Osteoblast (primary cell): Measurements from ENCODE around the gene FNIP1. TPM values are rescaled to one million over a fixed set of nuclear protein-coding genes. Genes with fewer than 3 reads are reported as not detected.

ENCODE experiments used
- DNase-seq: peaks from one replicate; pipeline ENCODE4 v3.0.0; 2011; ENCODE audit warnings: low spot score, mixed read lengths; ENCODE audit not compliant: insufficient read length; ENCODE audit errors: missing footprints
- H2AFZ ChIP-seq: 2 replicates; pipeline ENCODE4 v1.6.0; 2011; ENCODE audit warnings: mild to moderate bottlenecking, low read length
- H3K27ac ChIP-seq: 2 replicates; pipeline ENCODE4 v1.5.1; 2011; ENCODE audit warnings: mild to moderate bottlenecking, low read depth, low read length, moderate library complexity
- H3K27me3 ChIP-seq: 2 replicates; pipeline ENCODE4 v1.6.0; 2012; ENCODE audit warnings: mild to moderate bottlenecking, control low read depth, inconsistent platforms, low read length, moderate library complexity; ENCODE audit not compliant: insufficient read depth
- H3K36me3 ChIP-seq: 2 replicates; pipeline ENCODE4 v1.5.1; 2011; ENCODE audit warnings: mild to moderate bottlenecking, low read length, control low read depth, moderate library complexity; ENCODE audit not compliant: insufficient read depth
- H3K4me1 ChIP-seq: 2 replicates; pipeline ENCODE4 v1.5.1; 2011; ENCODE audit warnings: mild to moderate bottlenecking, low read length, control low read depth, moderate library complexity; ENCODE audit not compliant: insufficient read depth
- H3K4me2 ChIP-seq: 2 replicates; pipeline ENCODE4 v1.6.0; 2011; ENCODE audit warnings: mild to moderate bottlenecking, low read length; ENCODE audit not compliant: insufficient read depth
- H3K4me3 ChIP-seq: fragments of 200-600 bp; sonication (generic); 3 replicates; pipeline ENCODE4 v1.5.1; 2012; ENCODE audit warnings: mild to moderate bottlenecking, low read length, inconsistent platforms; ENCODE audit not compliant: insufficient read depth
- H3K79me2 ChIP-seq: 2 replicates; pipeline ENCODE4 v1.6.0; 2012; ENCODE audit warnings: mild to moderate bottlenecking, low read length, control low read depth, inconsistent platforms; ENCODE audit not compliant: insufficient read depth
- H3K9me3 ChIP-seq: 2 replicates; pipeline ENCODE4 v1.5.1; 2011; ENCODE audit warnings: low read depth, low read length, control low read depth
- H4K20me1 ChIP-seq: 2 replicates; pipeline ENCODE4 v1.6.0; 2012; ENCODE audit warnings: mild to moderate bottlenecking, low read length, control low read depth; ENCODE audit not compliant: insufficient read depth
- total RNA-seq: library from RNA; depleted of rRNA; stranded (reverse); fragments of >200 nt; gene quantifications from 2 replicates; pipeline ENCODE4 v1.2.3, GENCODE V29; 2012
- TF ChIP-seq, protein P1 (sequence below): IDR thresholded peaks from 2 replicates; pipeline ENCODE4 v1.5.1; 2011; ENCODE audit warnings: mild to moderate bottlenecking, low read depth, low read length, moderate library complexity; ENCODE audit errors: extremely low read depth

FNIP1 gene
- total RNA-seq, 1 donor = 116 TPM

GRCh38 chr5:131760793-131761192 lies 36.0 kb downstream of the FNIP1 start:
- TF ChIP-seq, protein P1, sequence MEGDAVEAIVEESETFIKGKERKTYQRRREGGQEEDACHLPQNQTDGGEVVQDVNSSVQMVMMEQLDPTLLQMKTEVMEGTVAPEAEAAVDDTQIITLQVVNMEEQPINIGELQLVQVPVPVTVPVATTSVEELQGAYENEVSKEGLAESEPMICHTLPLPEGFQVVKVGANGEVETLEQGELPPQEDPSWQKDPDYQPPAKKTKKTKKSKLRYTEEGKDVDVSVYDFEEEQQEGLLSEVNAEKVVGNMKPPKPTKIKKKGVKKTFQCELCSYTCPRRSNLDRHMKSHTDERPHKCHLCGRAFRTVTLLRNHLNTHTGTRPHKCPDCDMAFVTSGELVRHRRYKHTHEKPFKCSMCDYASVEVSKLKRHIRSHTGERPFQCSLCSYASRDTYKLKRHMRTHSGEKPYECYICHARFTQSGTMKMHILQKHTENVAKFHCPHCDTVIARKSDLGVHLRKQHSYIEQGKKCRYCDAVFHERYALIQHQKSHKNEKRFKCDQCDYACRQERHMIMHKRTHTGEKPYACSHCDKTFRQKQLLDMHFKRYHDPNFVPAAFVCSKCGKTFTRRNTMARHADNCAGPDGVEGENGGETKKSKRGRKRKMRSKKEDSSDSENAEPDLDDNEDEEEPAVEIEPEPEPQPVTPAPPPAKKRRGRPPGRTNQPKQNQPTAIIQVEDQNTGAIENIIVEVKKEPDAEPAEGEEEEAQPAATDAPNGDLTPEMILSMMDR = no peak
- Histone ChIP-seq H4K20me1 (peaks cover 72% of the 10 kb centered on the region), H3K4me1 (peaks cover 7% of the 10 kb centered on the region), H3K9me3 (no peaks in the 10 kb centered on the region), H3K27ac (no peak overlapping the region), H3K79me2 (peaks cover 100% of the 10 kb centered on the region), H3K27me3 (no peaks in the 10 kb centered on the region), H3K4me2 (no peak overlapping the region), H2AFZ (no peak overlapping the region), H3K36me3 (peaks cover 7% of the 10 kb centered on the region), H3K4me3 (no peak overlapping the region)
- DNase-seq = no peak

DNA sequence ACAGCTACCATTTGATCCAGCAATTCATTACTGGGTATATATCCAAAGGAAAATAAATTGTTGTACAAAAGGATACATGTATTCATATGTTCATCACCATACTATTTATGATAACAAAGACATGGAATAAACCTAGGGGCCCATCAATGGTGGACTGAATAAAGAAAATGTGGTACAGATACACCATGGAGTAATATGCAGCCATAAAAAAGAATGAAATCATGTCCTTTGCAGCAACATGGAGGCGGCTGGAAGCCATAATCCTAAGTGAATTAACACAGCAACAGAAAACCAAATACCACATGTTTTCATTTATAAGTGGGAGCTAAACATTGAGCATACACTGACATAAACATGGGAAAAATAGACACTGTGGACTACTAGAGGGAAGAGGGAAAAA lies 37.1 kb downstream of the FNIP1 start:
- Histone ChIP-seq H3K4me2 (no peak overlapping the region), H3K9me3 (no peaks in the 10 kb centered on the region), H3K36me3 (peaks cover 7% of the 10 kb centered on the region), H2AFZ (no peak overlapping the region), H3K4me3 (no peak overlapping the region), H4K20me1 (peaks cover 75% of the 10 kb centered on the region), H3K79me2 (peaks cover 100% of the 10 kb centered on the region), H3K27ac (no peak overlapping the region), H3K4me1 (peaks cover 7% of the 10 kb centered on the region), H3K27me3 (no peaks in the 10 kb centered on the region)
- TF ChIP-seq, protein P1 = no peak
- no peak for DNase-seq

GRCh38 chr5:131758520-131758900 lies 38.3 kb downstream of the FNIP1 start:
- Histone ChIP-seq H4K20me1 (peaks cover 77% of the 10 kb centered on the region), H3K27me3 (no peaks in the 10 kb centered on the region), H3K27ac (no peak overlapping the region), H3K4me1 (peaks cover 7% of the 10 kb centered on the region), H3K4me3 (no peak overlapping the region), H3K79me2 (peaks cover 100% of the 10 kb centered on the region), H3K9me3 (no peaks in the 10 kb centered on the region), H3K4me2 (no peak overlapping the region), H2AFZ (no peak overlapping the region), H3K36me3 (no peaks in the 10 kb centered on the region)
- DNase-seq = no peak
- TF ChIP-seq, protein P1 = no peak

- TF ChIP-seq, protein P1 = no peak
- H3K79me2 ChIP-seq = peaks cover 100% of the 10 kb centered on the region
- peaks cover 7% of the 10 kb centered on the region for H3K4me1 ChIP-seq
- H4K20me1 ChIP-seq = peaks cover 73% of the 10 kb centered on the region
- no peaks in the 10 kb centered on the region for H3K27me3 ChIP-seq
- no peaks in the 10 kb centered on the region for H3K9me3 ChIP-seq
- H3K36me3 ChIP-seq = no peaks in the 10 kb centered on the region
- H3K4me2 ChIP-seq = no peak overlapping the region
- no peak for DNase-seq
- no peak overlapping the region for H3K27ac ChIP-seq
- no peak overlapping the region for H3K4me3 ChIP-seq
- H2AFZ ChIP-seq = no peak overlapping the region
These were observed 38.8 kb downstream of the FNIP1 start for GRCh38 chr5:131757830-131758519.
